Suprapubic skin (tissue), 4 donors: ENCODE measurements around the gene DMXL1. TPM values are rescaled to one million over a fixed set of nuclear protein-coding genes. Genes with fewer than 3 reads are reported as not detected.
A peak's percentile ranks its signal among the peaks of the same experiment; 100 is the strongest.

ENCODE experiments used
- DNase-seq, 2 donors: peaks; one replicate each; pipeline ENCODE4 v3.0.0-alpha.2; 2019; ENCODE audit warnings: low spot score in 2 of 2
- H3K27ac ChIP-seq: fragments of 200-600 bp; sonication (generic); one replicate; pipeline ENCODE4 v1.5.1; 2019
- H3K27me3 ChIP-seq: fragments of 200-600 bp; sonication (generic); one replicate; pipeline ENCODE4 v1.5.1; 2019
- H3K36me3 ChIP-seq: fragments of 200-600 bp; sonication (generic); one replicate; pipeline ENCODE4 v1.5.1; 2019
- H3K4me1 ChIP-seq: fragments of 200-600 bp; sonication (generic); one replicate; pipeline ENCODE4 v1.5.1; 2019
- H3K4me3 ChIP-seq: fragments of 200-600 bp; sonication (generic); one replicate; pipeline ENCODE4 v1.5.1; 2019; ENCODE audit warnings: mild to moderate bottlenecking
- H3K9me3 ChIP-seq: fragments of 200-600 bp; sonication (generic); one replicate; pipeline ENCODE4 v1.5.1; 2019
- CTCF ChIP-seq, 2 donors: fragments of 200-600 bp in 1 of 2; fragments of 450-650 bp in 1 of 2; sonication (generic) in 1 of 2; IDR thresholded peaks; one replicate each; pipeline ENCODE4 v1.5.1; 2016 to 2019; ENCODE audit warnings: antibody characterized with exemption in 2 of 2, mild to moderate bottlenecking in 1 of 2, moderate library complexity in 1 of 2
- EP300 ChIP-seq: sonication (generic); formaldehyde crosslinking; IDR thresholded peaks from one replicate; pipeline ENCODE4 v1.6.1; 2017; ENCODE audit warnings: antibody characterized with exemption
- POLR2A ChIP-seq, 2 donors: fragments of 450-650 bp; IDR thresholded peaks; one replicate each; pipeline ENCODE4 v1.6.1; 2017; ENCODE audit warnings: antibody characterized with exemption in 2 of 2, mild to moderate bottlenecking in 2 of 2, moderate library complexity in 2 of 2
- POLR2AphosphoS5 ChIP-seq, 3 donors: sonication (generic); formaldehyde crosslinking; IDR thresholded peaks; one replicate each; pipeline ENCODE4 v1.6.1; 2017; ENCODE audit warnings: antibody characterized with exemption in 3 of 3
- whole genome bisulfite sequencing: methylation state at CpG from one replicate; pipeline ENCODE4 v1.1.5; 2018; 5-methylcytosine and 5-hydroxymethylcytosine counted together
- total RNA-seq, 4 donors: library from RNA; depleted of rRNA; stranded (reverse); fragments of >200 nt; gene quantifications; one replicate each; pipeline ENCODE4 v1.1.0, GENCODE V29; 2016

Gene DMXL1
- total RNA-seq = 10 to 100 TPM; 38.8 to 79.1 (median 47.9) TPM

- no peaks in the 10 kb centered on the region for H3K27me3 ChIP-seq
- H3K27ac ChIP-seq = peak within 1 kb of the TSS; percentile 92
- no peaks in the 10 kb centered on the region for H3K9me3 ChIP-seq
- peak; percentile 100 for DNase-seq
- no peaks in the 10 kb centered on the region for H3K36me3 ChIP-seq
- H3K4me3 ChIP-seq = peak within 1 kb of the TSS; percentile 60
- TF ChIP-seq EP300 = no peak
- peak; percentile 72 to 82 for TF ChIP-seq POLR2A (IDR thresholded peaks at IDR 0.05)
- TF ChIP-seq POLR2AphosphoS5 (IDR thresholded peaks at IDR 0.05) = peak in 2 of 3 donors; percentile 44 to 75
- no peak for TF ChIP-seq CTCF (IDR thresholded peaks at IDR 0.05)
- peaks cover 40% of the 10 kb centered on the region for H3K4me1 ChIP-seq
- 0% methylated on average over 31 of the region's 68 CpGs for WGBS
Observed at GRCh38 chr5:119070828-119071560, at the start of gene DMXL1. DMXL1 (plus strand) TSS chr5:119071087; CDS start chr5:119071570, 483 bp downstream.

- Histone ChIP-seq H3K9me3 (peaks cover 7% of the 10 kb centered on the region), H3K27ac (no peak overlapping the region), H3K36me3 (no peaks in the 10 kb centered on the region), H3K27me3 (no peaks in the 10 kb centered on the region), H3K4me1 (no peaks in the 10 kb centered on the region), H3K4me3 (no peak overlapping the region)
- no peak for TF ChIP-seq CTCF (IDR thresholded peaks at IDR 0.05)
- no peak for TF ChIP-seq POLR2A (IDR thresholded peaks at IDR 0.05)
- no peak for TF ChIP-seq EP300
- TF ChIP-seq POLR2AphosphoS5 (IDR thresholded peaks at IDR 0.05) = no peak
- no peak for DNase-seq
- WGBS = 92% methylated on average over 3 of the region's 3 CpGs
Observed at GRCh38 chr5:119021149-119021732, 49.6 kb upstream of the DMXL1 start.

GRCh38 chr5:119022017-119022745 is 48.7 kb upstream of the DMXL1 start:
- Histone ChIP-seq H3K27me3 (no peaks in the 10 kb centered on the region), H3K27ac (no peak overlapping the region), H3K4me3 (no peak overlapping the region), H3K9me3 (peaks cover 7% of the 10 kb centered on the region), H3K36me3 (no peaks in the 10 kb centered on the region), H3K4me1 (no peaks in the 10 kb centered on the region)
- DNase-seq = no peak
- TF ChIP-seq CTCF (IDR thresholded peaks at IDR 0.05) (peak in 1 of 2 donors; percentile 25), POLR2AphosphoS5 (IDR thresholded peaks at IDR 0.05) (no peak)
- WGBS = 47% methylated on average over 5 of the region's 5 CpGs

- TF ChIP-seq EP300 (no peak), POLR2A (IDR thresholded peaks at IDR 0.05) (no peak), POLR2AphosphoS5 (IDR thresholded peaks at IDR 0.05) (no peak), CTCF (IDR thresholded peaks at IDR 0.05) (no peak)
- 31% methylated on average over 1 of the region's 1 CpG for WGBS
- Histone ChIP-seq H3K4me1 (no peaks in the 10 kb centered on the region), H3K36me3 (no peaks in the 10 kb centered on the region), H3K27ac (no peak overlapping the region), H3K4me3 (no peak overlapping the region), H3K27me3 (no peaks in the 10 kb centered on the region), H3K9me3 (peaks cover 7% of the 10 kb centered on the region)
- DNase-seq = no peak
Observed at GRCh38 chr5:119022773-119023172, 48.1 kb upstream of the DMXL1 start.

GRCh38 chr5:119028575-119028974 is 42.3 kb upstream of the DMXL1 start:
- Histone ChIP-seq H3K9me3 (peaks cover 7% of the 10 kb centered on the region), H3K4me3 (no peak overlapping the region), H3K27ac (no peak overlapping the region), H3K36me3 (no peaks in the 10 kb centered on the region), H3K27me3 (no peaks in the 10 kb centered on the region), H3K4me1 (no peaks in the 10 kb centered on the region)
- no peak for DNase-seq
- WGBS = 82% methylated on average over 5 of the region's 5 CpGs
- TF ChIP-seq POLR2A (IDR thresholded peaks at IDR 0.05) (no peak), EP300 (no peak), CTCF (IDR thresholded peaks at IDR 0.05) (no peak), POLR2AphosphoS5 (IDR thresholded peaks at IDR 0.05) (no peak)
